Activated CD8-positive, alpha-beta memory T cell treated with anti-CD3 and anti-CD28 coated beads, Interleukin-2, amount 50 U/mL, for 24 hours (primary cell): Measurements from ENCODE around the gene PFDN4.
A peak's percentile ranks its signal among the peaks of the same experiment; 100 is the strongest.

ENCODE experiments used
- DNase-seq: peaks from one replicate; pipeline ENCODE4 v3.0.0-alpha.2; 2020; ENCODE audit errors: extremely low read depth

The PFDN4 gene

GRCh38 chr20:54207743-54208547 is at the start of gene PFDN4:
Gene PFDN4, plus strand, starts transcription at chr20:54208087. Its CDS starts 14 bp downstream, at chr20:54208101.
- peak; percentile 33 for DNase-seq

- DNase-seq, result no peak
Observed at GRCh38 chr20:54158226-54158625, 49.7 kb upstream of the PFDN4 start.

GRCh38 chr20:54158856-54159418 is 49.0 kb upstream of the PFDN4 start:
- no peak for DNase-seq

- DNase-seq, result no peak
Observed at GRCh38 chr20:54160065-54161007, 47.6 kb upstream of the PFDN4 start.

- DNase-seq, result no peak
Observed at GRCh38 chr20:54161008-54161820, 46.7 kb upstream of the PFDN4 start.

GRCh38 chr20:54161821-54162149 is 46.1 kb upstream of the PFDN4 start:
- no peak for DNase-seq

GRCh38 chr20:54162378-54163009 is 45.4 kb upstream of the PFDN4 start:
- DNase-seq, result no peak

GRCh38 chr20:54163402-54163801 is 44.5 kb upstream of the PFDN4 start:
- no peak for DNase-seq

GRCh38 chr20:54165014-54165413 is 42.9 kb upstream of the PFDN4 start:
- DNase-seq, result no peak

- DNase-seq, result no peak
Observed at GRCh38 chr20:54165803-54166202, 42.1 kb upstream of the PFDN4 start.

GRCh38 chr20:54166987-54167662 is 40.8 kb upstream of the PFDN4 start:
- DNase-seq, result no peak

- no peak for DNase-seq
Observed at GRCh38 chr20:54167909-54168872, 39.7 kb upstream of the PFDN4 start.

GRCh38 chr20:54168961-54169862 is 38.7 kb upstream of the PFDN4 start:
- no peak for DNase-seq

- DNase-seq, result no peak
Observed at GRCh38 chr20:54170026-54170471, 37.8 kb upstream of the PFDN4 start.

GRCh38 chr20:54170963-54171362 is 36.9 kb upstream of the PFDN4 start:
- no peak for DNase-seq

GRCh38 chr20:54172532-54172855 is 35.4 kb upstream of the PFDN4 start:
- DNase-seq, result no peak

- DNase-seq, result no peak
Observed at GRCh38 chr20:54172856-54173652, 34.8 kb upstream of the PFDN4 start.
